ENCODE measurements around the gene ABCF3.
A peak's percentile ranks its signal among the peaks of the same experiment; 100 is the strongest.

The ABCF3 gene

GRCh38 chr3:184234224-184234623, 48.2 kb downstream of the ABCF3 start:
- no peak overlapping the region for H3K4me2 ChIP-seq (ENCODE audit: low read length, poor library complexity, severe bottlenecking)
- peaks cover 38 to 76% of the 10 kb centered on the region in 2 experiments for H3K27me3 ChIP-seq (ENCODE audit: control insufficient read depth in 1 of 2, insufficient read depth in 1 of 2, low read length in 2 of 2)
- H3K9me3 ChIP-seq (ENCODE audit: control insufficient read depth, low read length): no peaks in the 10 kb centered on the region
- 52% methylated on average over 4 of the region's 4 CpGs for WGBS
- H4K8ac ChIP-seq (ENCODE audit: low read length): no peak overlapping the region
- H3K27ac ChIP-seq (ENCODE audit: low read length, poor library complexity, severe bottlenecking): no peak overlapping the region
- H4K91ac ChIP-seq (ENCODE audit: low read length): no peak overlapping the region
- H3K4me1 ChIP-seq (ENCODE audit: control insufficient read depth, insufficient read depth, low read depth, low read length): peaks cover 24% of the 10 kb centered on the region
- H3K9ac ChIP-seq (ENCODE audit: low read length): no peak overlapping the region
- no peaks in the 10 kb centered on the region for H3K79me1 ChIP-seq (replicated peaks; ENCODE audit: low read length, poor library complexity, severe bottlenecking)
- DNase-seq: peak; percentile 68
- H2BK12ac ChIP-seq (ENCODE audit: low read length in 2 of 2): no peak overlapping the region
- H2BK15ac ChIP-seq (ENCODE audit: low read depth, poor library complexity, severe bottlenecking): no peak overlapping the region
- H3K14ac ChIP-seq (ENCODE audit: low read length in 2 of 2): peak overlapping the region in 1 of 2 experiments; percentile 30
- no peak overlapping the region for H3K23ac ChIP-seq (ENCODE audit: low read length in 2 of 2)
- no peak overlapping the region for H2AFZ ChIP-seq (ENCODE audit: low read depth, low read length)
- no peak overlapping the region for H2BK5ac ChIP-seq (ENCODE audit: low read depth, low read length, poor library complexity, severe bottlenecking)
- no peak overlapping the region for H3K4ac ChIP-seq (ENCODE audit: low read depth in 1 of 2, low read length in 2 of 2)
- no peaks in the 10 kb centered on the region for H3K36me3 ChIP-seq (ENCODE audit: control insufficient read depth in 1 of 2, insufficient read depth in 2 of 2, low read depth in 1 of 2, low read length in 2 of 2)
- H2BK120ac ChIP-seq (ENCODE audit: low read depth, low read length): no peak overlapping the region
- no peak overlapping the region for H3K18ac ChIP-seq (ENCODE audit: low read depth in 1 of 2, low read length in 2 of 2)
- no peak overlapping the region for H3K4me3 ChIP-seq (ENCODE audit: insufficient read depth in 1 of 2, low read depth in 1 of 2, low read length in 2 of 2)
- H2AK5ac ChIP-seq (ENCODE audit: low read length, severe bottlenecking): no peak overlapping the region

DNA sequence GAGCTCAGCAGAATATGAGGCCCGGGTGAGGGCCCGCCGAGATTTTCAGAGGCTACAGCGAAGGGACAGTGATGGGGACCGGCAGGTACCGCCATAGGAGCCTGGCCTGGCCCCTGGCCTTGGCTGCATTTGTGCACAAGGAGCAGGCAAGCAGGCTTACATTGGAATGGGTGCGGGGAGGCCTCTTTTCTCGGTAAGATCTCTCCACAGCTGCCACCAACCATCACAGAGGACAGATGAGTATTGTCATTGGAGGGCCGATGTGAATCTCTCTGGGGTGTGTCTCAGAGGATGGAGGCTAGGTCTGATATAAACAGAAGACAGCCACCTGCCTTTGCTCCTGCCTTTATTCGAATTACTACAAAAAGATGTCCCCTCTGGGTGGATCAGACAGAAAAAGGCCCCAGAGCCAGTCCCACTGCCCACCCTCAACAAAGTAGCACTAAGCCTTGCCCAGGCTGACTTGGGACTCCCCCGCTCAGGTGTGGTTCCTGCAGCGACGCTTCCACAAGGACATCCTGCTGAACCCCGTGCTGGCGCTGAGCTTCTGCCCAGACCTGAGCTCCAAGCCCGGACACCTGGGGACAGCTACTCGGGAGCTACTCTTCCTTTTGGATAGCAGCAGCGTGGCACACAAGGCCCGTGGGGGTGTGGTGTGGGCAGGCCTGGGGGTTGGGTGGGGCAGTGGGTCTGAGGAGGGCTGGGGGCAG, 48.8 kb downstream of the ABCF3 start:
- Histone ChIP-seq H3K4me3 (ENCODE audit: insufficient read depth in 1 of 2, low read depth in 1 of 2, low read length in 2 of 2) (no peak overlapping the region), H3K27ac (ENCODE audit: low read length, poor library complexity, severe bottlenecking) (no peak overlapping the region), H2BK15ac (ENCODE audit: low read depth, poor library complexity, severe bottlenecking) (no peak overlapping the region), H4K8ac (ENCODE audit: low read length) (no peak overlapping the region), H2BK120ac (ENCODE audit: low read depth, low read length) (no peak overlapping the region), H3K79me1 (replicated peaks; ENCODE audit: low read length, poor library complexity, severe bottlenecking) (no peaks in the 10 kb centered on the region), H3K23ac (ENCODE audit: low read length in 2 of 2) (no peak overlapping the region), H3K4me1 (ENCODE audit: control insufficient read depth, insufficient read depth, low read depth, low read length) (peaks cover 18% of the 10 kb centered on the region), H3K18ac (ENCODE audit: low read depth in 1 of 2, low read length in 2 of 2) (no peak overlapping the region), H3K4me2 (ENCODE audit: low read length, poor library complexity, severe bottlenecking) (no peak overlapping the region), H4K91ac (ENCODE audit: low read length) (no peak overlapping the region), H3K27me3 (ENCODE audit: control insufficient read depth in 1 of 2, insufficient read depth in 1 of 2, low read length in 2 of 2) (peaks cover 35 to 70% of the 10 kb centered on the region in 2 experiments), H2BK5ac (ENCODE audit: low read depth, low read length, poor library complexity, severe bottlenecking) (peak overlapping the region; percentile 53), H3K4ac (ENCODE audit: low read depth in 1 of 2, low read length in 2 of 2) (no peak overlapping the region), H2BK12ac (ENCODE audit: low read length in 2 of 2) (no peak overlapping the region), H3K9me3 (ENCODE audit: control insufficient read depth, low read length) (no peaks in the 10 kb centered on the region), H2AFZ (ENCODE audit: low read depth, low read length) (no peak overlapping the region), H3K9ac (ENCODE audit: low read length) (no peak overlapping the region), H2AK5ac (ENCODE audit: low read length, severe bottlenecking) (no peak overlapping the region), H3K36me3 (ENCODE audit: control insufficient read depth in 1 of 2, insufficient read depth in 2 of 2, low read depth in 1 of 2, low read length in 2 of 2) (no peaks in the 10 kb centered on the region), H3K14ac (ENCODE audit: low read length in 2 of 2) (no peak overlapping the region)
- DNase-seq: no peak
- WGBS: 83% methylated on average over 19 of the region's 19 CpGs

- Histone ChIP-seq H2BK15ac (ENCODE audit: low read depth, poor library complexity, severe bottlenecking) (no peak overlapping the region), H3K14ac (ENCODE audit: low read length in 2 of 2) (no peak overlapping the region), H3K18ac (ENCODE audit: low read depth in 1 of 2, low read length in 2 of 2) (no peak overlapping the region), H4K8ac (ENCODE audit: low read length) (no peak overlapping the region), H3K4me1 (ENCODE audit: control insufficient read depth, insufficient read depth, low read depth, low read length) (peaks cover 11% of the 10 kb centered on the region), H3K4me3 (ENCODE audit: insufficient read depth in 1 of 2, low read depth in 1 of 2, low read length in 2 of 2) (no peak overlapping the region), H3K79me1 (replicated peaks; ENCODE audit: low read length, poor library complexity, severe bottlenecking) (no peaks in the 10 kb centered on the region), H3K27me3 (ENCODE audit: control insufficient read depth in 1 of 2, insufficient read depth in 1 of 2, low read length in 2 of 2) (peaks cover 33 to 68% of the 10 kb centered on the region in 2 experiments), H3K27ac (ENCODE audit: low read length, poor library complexity, severe bottlenecking) (no peak overlapping the region), H3K4ac (ENCODE audit: low read depth in 1 of 2, low read length in 2 of 2) (no peak overlapping the region), H3K36me3 (ENCODE audit: control insufficient read depth in 1 of 2, insufficient read depth in 2 of 2, low read depth in 1 of 2, low read length in 2 of 2) (no peaks in the 10 kb centered on the region), H3K4me2 (ENCODE audit: low read length, poor library complexity, severe bottlenecking) (no peak overlapping the region), H4K91ac (ENCODE audit: low read length) (no peak overlapping the region), H3K23ac (ENCODE audit: low read length in 2 of 2) (no peak overlapping the region), H3K9ac (ENCODE audit: low read length) (no peak overlapping the region), H2BK120ac (ENCODE audit: low read depth, low read length) (no peak overlapping the region), H2BK12ac (ENCODE audit: low read length in 2 of 2) (no peak overlapping the region), H3K9me3 (ENCODE audit: control insufficient read depth, low read length) (no peaks in the 10 kb centered on the region), H2AK5ac (ENCODE audit: low read length, severe bottlenecking) (no peak overlapping the region), H2AFZ (ENCODE audit: low read depth, low read length) (no peak overlapping the region), H2BK5ac (ENCODE audit: low read depth, low read length, poor library complexity, severe bottlenecking) (no peak overlapping the region)
- no peak for DNase-seq
- WGBS: 86% methylated on average over 4 of the region's 4 CpGs
These were observed 49.5 kb downstream of the ABCF3 start for GRCh38 chr3:184235381-184236032.

- WGBS: 66% methylated on average over 14 of the region's 14 CpGs
- no peak overlapping the region for H3K18ac ChIP-seq (ENCODE audit: low read depth in 1 of 2, low read length in 2 of 2)
- peaks cover 0 to 3% of the 10 kb centered on the region in 2 experiments for H3K36me3 ChIP-seq (ENCODE audit: control insufficient read depth in 1 of 2, insufficient read depth in 2 of 2, low read depth in 1 of 2, low read length in 2 of 2)
- no peaks in the 10 kb centered on the region for H3K9me3 ChIP-seq (ENCODE audit: control insufficient read depth, low read length)
- H3K27me3 ChIP-seq (ENCODE audit: control insufficient read depth in 1 of 2, insufficient read depth in 1 of 2, low read length in 2 of 2): peaks cover 30 to 64% of the 10 kb centered on the region in 2 experiments
- no peak overlapping the region for H2AFZ ChIP-seq (ENCODE audit: low read depth, low read length)
- H3K79me1 ChIP-seq (replicated peaks; ENCODE audit: low read length, poor library complexity, severe bottlenecking): no peaks in the 10 kb centered on the region
- H2BK5ac ChIP-seq (ENCODE audit: low read depth, low read length, poor library complexity, severe bottlenecking): no peak overlapping the region
- no peak overlapping the region for H3K4me2 ChIP-seq (ENCODE audit: low read length, poor library complexity, severe bottlenecking)
- H4K91ac ChIP-seq (ENCODE audit: low read length): no peak overlapping the region
- H2BK15ac ChIP-seq (ENCODE audit: low read depth, poor library complexity, severe bottlenecking): no peak overlapping the region
- no peak overlapping the region for H2BK120ac ChIP-seq (ENCODE audit: low read depth, low read length)
- H2BK12ac ChIP-seq (ENCODE audit: low read length in 2 of 2): no peak overlapping the region
- no peak overlapping the region for H4K8ac ChIP-seq (ENCODE audit: low read length)
- H3K9ac ChIP-seq (ENCODE audit: low read length): no peak overlapping the region
- no peak overlapping the region for H3K4me3 ChIP-seq (ENCODE audit: insufficient read depth in 1 of 2, low read depth in 1 of 2, low read length in 2 of 2)
- H3K14ac ChIP-seq (ENCODE audit: low read length in 2 of 2): no peak overlapping the region
- no peak overlapping the region for H3K4ac ChIP-seq (ENCODE audit: low read depth in 1 of 2, low read length in 2 of 2)
- no peak overlapping the region for H2AK5ac ChIP-seq (ENCODE audit: low read length, severe bottlenecking)
- H3K4me1 ChIP-seq (ENCODE audit: control insufficient read depth, insufficient read depth, low read depth, low read length): peaks cover 7% of the 10 kb centered on the region
- no peak for DNase-seq
- no peak overlapping the region for H3K23ac ChIP-seq (ENCODE audit: low read length in 2 of 2)
- no peak overlapping the region for H3K27ac ChIP-seq (ENCODE audit: low read length, poor library complexity, severe bottlenecking)
These were observed 50.0 kb downstream of the ABCF3 start for GRCh38 chr3:184236033-184236410.
